GM12878 (cell line): ENCODE results near the gene CBFA2T3. TPM values are rescaled to one million over a fixed set of nuclear protein-coding genes. Genes with fewer than 3 reads are reported as not detected.

Source experiments
- ATAC-seq: fragments of 200-7000 bp; cut with Tn5 transposase; 3 replicates; pipeline ENCODE4 v1.9.1; 2020; ENCODE audit warnings: mild to moderate bottlenecking, moderate library complexity
- BruUV-seq: library from RNA; stranded (reverse); fragments of 400-500 nt; replicated peaks from 2 replicates; lab custom pipeline; 2021; lab: Mats Ljungman, UMichigan
- CTCF ChIA-PET: fragments of 300-600 bp; sonication (Branson Sonifier 250); formaldehyde crosslinking; extraction: SDS; loops from one replicate; lab custom pipeline; 2021; ENCODE audit warnings: inconsistent platforms; lab: Yijun Ruan, JAX
- POLR2A ChIA-PET: fragments of 350-600 bp; formaldehyde crosslinking; extraction: SDS; loops from one replicate; lab custom pipeline; 2021; ENCODE audit warnings: inconsistent platforms; lab: Charles Lee
- RAD21 ChIA-PET: fragments of 300-600 bp; sonication (Branson Sonifier 250); formaldehyde crosslinking; loops from one replicate; lab custom pipeline; 2023; ENCODE audit warnings: antibody characterized with exemption; ENCODE audit not compliant: unreplicated experiment; lab: Charles Lee
- SMC1A ChIA-PET: fragments of 300-600 bp; sonication (Branson Sonifier 250); formaldehyde crosslinking; loops from one replicate; lab custom pipeline; 2023; ENCODE audit not compliant: unreplicated experiment, uncharacterized antibody; lab: Charles Lee
- DNase-seq: peaks from one replicate; pipeline ENCODE4 v3.0.0-alpha.2; 2011; ENCODE audit warnings: low read depth, low spot score
- FAIRE-seq: peaks from 3 replicates; lab custom pipeline; 2011; peaks lifted over from hg19 to GRCh38; lab: Jason Lieb, UNC
- H2AFZ ChIP-seq: 2 replicates; pipeline ENCODE4 v1.6.0; 2011; ENCODE audit warnings: low read depth, low read length, control low read depth; ENCODE audit not compliant: control insufficient read depth
- H3K27ac ChIP-seq: 2 replicates; pipeline ENCODE4 v1.5.1; 2011; ENCODE audit warnings: control low read depth; ENCODE audit not compliant: control insufficient read depth, insufficient read depth
- H3K27me3 ChIP-seq, 2 experiments: replicated peaks in 1 of 2; 2 replicates each; pipeline versions ENCODE4 v1.6.0 to v1.6.1; 2011; ENCODE audit warnings: low read length in 1 of 2; ENCODE audit not compliant: control insufficient read depth in 2 of 2, insufficient read depth in 2 of 2
- H3K36me3 ChIP-seq, 2 experiments: 2 replicates each; pipeline ENCODE4 v1.5.1; 2011; ENCODE audit warnings: low read length in 1 of 2; ENCODE audit not compliant: control insufficient read depth in 2 of 2, insufficient read depth in 2 of 2
- H3K4me1 ChIP-seq: 2 replicates; pipeline ENCODE4 v1.6.1; 2011; ENCODE audit warnings: mild to moderate bottlenecking, low read length, moderate library complexity, mixed read lengths; ENCODE audit not compliant: control insufficient read depth, insufficient read depth
- H3K4me2 ChIP-seq: 2 replicates; pipeline ENCODE4 v1.6.0; 2011; ENCODE audit warnings: control low read depth; ENCODE audit not compliant: control insufficient read depth, insufficient read depth
- H3K4me3 ChIP-seq: fragments of 200-600 bp; sonication (generic); 2 replicates; pipeline ENCODE4 v1.5.1; 2016
- H3K79me2 ChIP-seq: 2 replicates; pipeline ENCODE4 v1.6.0; 2011; ENCODE audit warnings: low read length; ENCODE audit not compliant: control insufficient read depth, insufficient read depth
- H3K9ac ChIP-seq: 2 replicates; pipeline ENCODE4 v1.8.0; 2011; ENCODE audit warnings: low read length, control low read depth, mixed read lengths; ENCODE audit not compliant: control insufficient read depth, insufficient read depth
- H3K9me3 ChIP-seq: replicated peaks from 3 replicates; pipeline ENCODE4 v1.5.1; 2011; ENCODE audit warnings: mild to moderate bottlenecking, low read length; ENCODE audit not compliant: control insufficient read depth, insufficient read depth
- H4K20me1 ChIP-seq: 2 replicates; pipeline ENCODE4 v1.6.0; 2011; ENCODE audit not compliant: control insufficient read depth, insufficient read depth
- CHD4 ChIP-seq: fragments of 200-600 bp; sonication (generic); IDR thresholded peaks from 2 replicates; pipeline ENCODE4 v1.6.1; 2016; ENCODE audit warnings: mild to moderate bottlenecking
- FOXK2 ChIP-seq: fragments of 450-650 bp; IDR thresholded peaks from 2 replicates; pipeline ENCODE4 v1.6.1; 2017; ENCODE audit warnings: mild to moderate bottlenecking, moderate library complexity
- HDGF ChIP-seq: fragments of 450-650 bp; IDR thresholded peaks from 2 replicates; pipeline ENCODE4 v1.6.1; 2016; ENCODE audit warnings: antibody characterized with exemption
- NFYB ChIP-seq: IDR thresholded peaks from 2 replicates; pipeline ENCODE4 v1.6.1; 2011; ENCODE audit warnings: low read depth, mild to moderate bottlenecking, low read length, improper control_type of control experiment, moderate library complexity; ENCODE audit not compliant: insufficient read depth
- NR2C2 ChIP-seq: IDR thresholded peaks from 2 replicates; pipeline ENCODE4 v1.6.1; 2011; ENCODE audit warnings: borderline replicate concordance, low read depth; ENCODE audit not compliant: control insufficient read depth, insufficient read length
- RELA ChIP-seq: fragments of 450-650 bp; IDR thresholded peaks from 2 replicates; pipeline ENCODE4 v1.8.0; 2014; ENCODE audit warnings: borderline replicate concordance; ENCODE audit not compliant: partially characterized antibody
- SIX5 ChIP-seq: IDR thresholded peaks from 2 replicates; pipeline ENCODE4 v1.6.1; 2011; ENCODE audit warnings: mild to moderate bottlenecking, low read depth, low read length, moderate library complexity; ENCODE audit not compliant: severe bottlenecking
- SMC3 ChIP-seq: IDR thresholded peaks from 2 replicates; pipeline ENCODE4 v1.6.1; 2011; ENCODE audit warnings: low read length, improper control_type of control experiment, borderline replicate concordance
- TBL1XR1 ChIP-seq: IDR thresholded peaks from 2 replicates; pipeline ENCODE4 v1.6.1; 2012; ENCODE audit warnings: low read depth, low read length, improper control_type of control experiment
- WGBS: methylation state at CpG from one replicate; pipeline ENCODE4 v1.1.6; 2016; ENCODE audit warnings: low lambda C conversion rate; ENCODE audit not compliant: insufficient replicate concordance, insufficient coverage; ENCODE audit errors: missing lambda C conversion rate; 5-methylcytosine and 5-hydroxymethylcytosine counted together
- in situ Hi-C: fragments of 300-500 bp; cut with MboI; formaldehyde crosslinking; loops from 9 replicates; pipeline ENCODE4 v1.14.3; 2018; ENCODE audit warnings: mixed read lengths
- intact Hi-C: fragments of 100-400 bp; cut with micrococcal nuclease; formaldehyde crosslinking; loops from one replicate; pipeline ENCODE4 v1.14.2; 2022; ENCODE audit not compliant: unreplicated experiment
- polyA plus RNA-seq, 11 experiments: library from polyadenylated mRNA; depleted of rRNA in 4 of 11; unstranded in 6 of 11; stranded (reverse) in 5 of 11; fragments of >200 nt; fragmentation: Nextera tagmentation in 4 of 11; fragmentation: Illumina TruSeq in 1 of 11; extraction: Ambion mirVana in 4 of 11; extraction: Trizol in 1 of 11; gene quantifications; 1 replicate in 1 of 11; 2 replicates in 10 of 11; pipeline versions ENCODE4 v1.2.1 to v1.2.3, GENCODE V29; 2011 to 2016; ENCODE audit warnings: inconsistent platforms in 2 of 11, missing spikeins in 2 of 11, low read depth in 1 of 11
- total RNA-seq, 4 experiments: library from RNA; depleted of rRNA in 3 of 4; stranded (reverse); fragments of >200 nt in 3 of 4; fragmentation: Illumina TruSeq in 1 of 4; extraction: Trizol in 1 of 4; gene quantifications; 2 replicates each; pipeline versions ENCODE4 v1.2.1 to v1.2.3, GENCODE V29; 2013 to 2021
- TF ChIP-seq, protein P1 (sequence below): fragments of 450-650 bp; formaldehyde crosslinking; IDR thresholded peaks from 2 replicates; pipeline ENCODE4 v1.5.0; 2022; ENCODE audit warnings: mild to moderate bottlenecking, missing genetic modification characterization
- TF ChIP-seq, protein P2 (sequence below): IDR thresholded peaks from 2 replicates; pipeline ENCODE4 v1.6.1; 2011; ENCODE audit warnings: low read depth, mild to moderate bottlenecking, low read length, moderate library complexity, borderline replicate concordance; ENCODE audit errors: extremely low read depth
- TF ChIP-seq, protein P3 (sequence below): IDR thresholded peaks from 2 replicates; pipeline ENCODE4 v1.6.1; 2012; ENCODE audit warnings: improper control_type of control experiment, low read depth, low read length; ENCODE audit not compliant: insufficient replicate concordance

The CBFA2T3 gene
- total and polyA plus RNA-seq, 10 of the 15 experiments (the other 5 are each of a cell fraction or from before 2014, with no cell fraction given): 0.69 to 42.6 (median 4.5) TPM

DNA sequence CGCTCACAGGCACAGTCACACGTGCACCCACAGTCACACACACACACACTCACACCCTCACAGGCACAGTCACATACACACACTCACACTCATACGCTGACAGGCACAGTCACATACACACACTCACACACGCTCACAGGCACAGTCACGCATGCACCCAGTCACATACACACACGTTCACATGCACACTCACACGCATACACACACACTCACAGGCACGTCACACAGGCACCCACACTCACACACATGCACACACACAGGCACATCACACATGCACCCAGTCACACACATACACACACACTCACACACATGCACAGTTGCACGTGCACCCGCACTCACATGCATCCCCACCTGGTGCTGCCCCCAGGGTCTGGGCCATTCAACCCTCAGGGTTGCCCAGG, 46.1 kb upstream of the CBFA2T3 start (continued):
- TF ChIP-seq CHD4: no peak
- TF ChIP-seq, protein P1, sequence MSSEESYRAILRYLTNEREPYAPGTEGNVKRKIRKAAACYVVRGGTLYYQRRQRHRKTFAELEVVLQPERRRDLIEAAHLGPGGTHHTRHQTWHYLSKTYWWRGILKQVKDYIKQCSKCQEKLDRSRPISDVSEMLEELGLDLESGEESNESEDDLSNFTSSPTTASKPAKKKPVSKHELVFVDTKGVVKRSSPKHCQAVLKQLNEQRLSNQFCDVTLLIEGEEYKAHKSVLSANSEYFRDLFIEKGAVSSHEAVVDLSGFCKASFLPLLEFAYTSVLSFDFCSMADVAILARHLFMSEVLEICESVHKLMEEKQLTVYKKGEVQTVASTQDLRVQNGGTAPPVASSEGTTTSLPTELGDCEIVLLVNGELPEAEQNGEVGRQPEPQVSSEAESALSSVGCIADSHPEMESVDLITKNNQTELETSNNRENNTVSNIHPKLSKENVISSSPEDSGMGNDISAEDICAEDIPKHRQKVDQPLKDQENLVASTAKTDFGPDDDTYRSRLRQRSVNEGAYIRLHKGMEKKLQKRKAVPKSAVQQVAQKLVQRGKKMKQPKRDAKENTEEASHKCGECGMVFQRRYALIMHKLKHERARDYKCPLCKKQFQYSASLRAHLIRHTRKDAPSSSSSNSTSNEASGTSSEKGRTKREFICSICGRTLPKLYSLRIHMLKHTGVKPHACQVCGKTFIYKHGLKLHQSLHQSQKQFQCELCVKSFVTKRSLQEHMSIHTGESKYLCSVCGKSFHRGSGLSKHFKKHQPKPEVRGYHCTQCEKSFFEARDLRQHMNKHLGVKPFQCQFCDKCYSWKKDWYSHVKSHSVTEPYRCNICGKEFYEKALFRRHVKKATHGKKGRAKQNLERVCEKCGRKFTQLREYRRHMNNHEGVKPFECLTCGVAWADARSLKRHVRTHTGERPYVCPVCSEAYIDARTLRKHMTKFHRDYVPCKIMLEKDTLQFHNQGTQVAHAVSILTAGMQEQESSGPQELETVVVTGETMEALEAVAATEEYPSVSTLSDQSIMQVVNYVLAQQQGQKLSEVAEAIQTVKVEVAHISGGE (CRISPR knock-in tag): no peak
- no peak for TF ChIP-seq SIX5
- peak; percentile 70; the same call in 1 of the 2 replicates for TF ChIP-seq HDGF
- peak; percentile 28; the same call in 1 of the 2 replicates for TF ChIP-seq FOXK2
- TF ChIP-seq NR2C2: peak; percentile 51

DNA sequence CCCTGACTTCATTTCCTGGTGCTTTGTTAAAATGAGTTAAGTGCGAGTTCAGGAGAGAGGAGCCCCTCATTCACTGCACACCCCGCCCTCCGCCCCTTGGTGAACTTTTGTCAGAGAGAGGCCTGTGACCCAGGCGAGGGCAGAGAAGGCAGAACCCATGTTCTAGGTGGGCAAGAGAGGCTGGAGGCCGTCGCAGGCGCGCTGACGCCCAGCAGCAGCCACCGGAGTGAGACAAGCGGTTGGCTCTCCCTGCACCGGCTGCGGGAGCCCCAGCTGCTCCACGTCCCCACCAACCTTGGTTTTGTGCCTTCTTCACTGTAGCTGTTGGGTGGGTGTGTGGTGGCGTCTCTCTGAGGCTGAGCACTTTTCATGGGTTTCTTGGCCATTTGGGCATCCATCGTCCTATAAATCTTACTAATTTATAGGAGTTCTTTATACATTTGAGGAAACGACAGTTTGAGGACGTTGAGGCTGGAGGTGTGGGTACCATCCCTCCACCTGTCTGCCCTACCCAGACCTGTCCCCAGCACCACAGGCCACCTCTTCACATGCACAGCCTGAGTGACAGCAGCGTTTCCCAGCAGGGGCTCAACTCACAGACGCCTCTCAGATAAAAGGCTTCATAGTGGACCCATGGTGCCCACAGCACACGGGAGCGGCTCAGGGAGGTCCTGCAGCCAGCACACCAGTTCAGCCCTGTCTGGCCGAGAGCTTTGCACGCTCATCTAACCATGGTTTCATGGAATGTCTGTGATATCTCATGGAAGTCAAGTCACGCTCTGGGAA, 45.2 kb upstream of the CBFA2T3 start:
- 58% methylated on average over 25 of the region's 25 CpGs for WGBS
- ChIA-PET POLR2A (interaction anchor here (0.7 kb wide), 1 partner anchor 24 kb away, joined by 3 read pairs; no protein-coding TSS in a partner anchor), CTCF (no interaction called here), RAD21 (no interaction called here), SMC1A (interaction anchor here (0.7 kb wide), 1 partner anchor 66 kb away, joined by 3 read pairs; no protein-coding TSS in a partner anchor)
- Histone ChIP-seq H4K20me1 (no peaks in the 10 kb centered on the region), H2AFZ (no peak overlapping the region), H3K27me3 (peaks cover 0 to 4% of the 10 kb centered on the region in 2 experiments; a peak in 2 of 4 replicates), H3K9ac (no peak overlapping the region), H3K27ac (no peak overlapping the region), H3K4me3 (no peak overlapping the region), H3K4me1 (peaks cover 14% of the 10 kb centered on the region), H3K79me2 (no peaks in the 10 kb centered on the region), H3K36me3 (no peaks in the 10 kb centered on the region), H3K9me3 (no peaks in the 10 kb centered on the region; the same call in 2 of the 3 replicates), H3K4me2 (no peak overlapping the region)
- no peak for DNase-seq
- in situ Hi-C loops: no loop called here
- no peak for ATAC-seq
- intact Hi-C loops: no loop called here
- no TSS peak for BruUV-seq
- no peak for FAIRE-seq
- TF ChIP-seq, protein P2, sequence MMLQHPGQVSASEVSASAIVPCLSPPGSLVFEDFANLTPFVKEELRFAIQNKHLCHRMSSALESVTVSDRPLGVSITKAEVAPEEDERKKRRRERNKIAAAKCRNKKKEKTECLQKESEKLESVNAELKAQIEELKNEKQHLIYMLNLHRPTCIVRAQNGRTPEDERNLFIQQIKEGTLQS: no peak
- TF ChIP-seq, protein P3, sequence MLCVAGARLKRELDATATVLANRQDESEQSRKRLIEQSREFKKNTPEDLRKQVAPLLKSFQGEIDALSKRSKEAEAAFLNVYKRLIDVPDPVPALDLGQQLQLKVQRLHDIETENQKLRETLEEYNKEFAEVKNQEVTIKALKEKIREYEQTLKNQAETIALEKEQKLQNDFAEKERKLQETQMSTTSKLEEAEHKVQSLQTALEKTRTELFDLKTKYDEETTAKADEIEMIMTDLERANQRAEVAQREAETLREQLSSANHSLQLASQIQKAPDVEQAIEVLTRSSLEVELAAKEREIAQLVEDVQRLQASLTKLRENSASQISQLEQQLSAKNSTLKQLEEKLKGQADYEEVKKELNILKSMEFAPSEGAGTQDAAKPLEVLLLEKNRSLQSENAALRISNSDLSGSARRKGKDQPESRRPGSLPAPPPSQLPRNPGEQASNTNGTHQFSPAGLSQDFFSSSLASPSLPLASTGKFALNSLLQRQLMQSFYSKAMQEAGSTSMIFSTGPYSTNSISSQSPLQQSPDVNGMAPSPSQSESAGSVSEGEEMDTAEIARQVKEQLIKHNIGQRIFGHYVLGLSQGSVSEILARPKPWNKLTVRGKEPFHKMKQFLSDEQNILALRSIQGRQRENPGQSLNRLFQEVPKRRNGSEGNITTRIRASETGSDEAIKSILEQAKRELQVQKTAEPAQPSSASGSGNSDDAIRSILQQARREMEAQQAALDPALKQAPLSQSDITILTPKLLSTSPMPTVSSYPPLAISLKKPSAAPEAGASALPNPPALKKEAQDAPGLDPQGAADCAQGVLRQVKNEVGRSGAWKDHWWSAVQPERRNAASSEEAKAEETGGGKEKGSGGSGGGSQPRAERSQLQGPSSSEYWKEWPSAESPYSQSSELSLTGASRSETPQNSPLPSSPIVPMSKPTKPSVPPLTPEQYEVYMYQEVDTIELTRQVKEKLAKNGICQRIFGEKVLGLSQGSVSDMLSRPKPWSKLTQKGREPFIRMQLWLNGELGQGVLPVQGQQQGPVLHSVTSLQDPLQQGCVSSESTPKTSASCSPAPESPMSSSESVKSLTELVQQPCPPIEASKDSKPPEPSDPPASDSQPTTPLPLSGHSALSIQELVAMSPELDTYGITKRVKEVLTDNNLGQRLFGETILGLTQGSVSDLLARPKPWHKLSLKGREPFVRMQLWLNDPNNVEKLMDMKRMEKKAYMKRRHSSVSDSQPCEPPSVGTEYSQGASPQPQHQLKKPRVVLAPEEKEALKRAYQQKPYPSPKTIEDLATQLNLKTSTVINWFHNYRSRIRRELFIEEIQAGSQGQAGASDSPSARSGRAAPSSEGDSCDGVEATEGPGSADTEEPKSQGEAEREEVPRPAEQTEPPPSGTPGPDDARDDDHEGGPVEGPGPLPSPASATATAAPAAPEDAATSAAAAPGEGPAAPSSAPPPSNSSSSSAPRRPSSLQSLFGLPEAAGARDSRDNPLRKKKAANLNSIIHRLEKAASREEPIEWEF: no peak
- TF ChIP-seq SMC3 (no peak), RELA (no peak), TBL1XR1 (no peak), NFYB (no peak)
